AG04450 (cell line): Measurements from ENCODE around the gene RANBP3. TPM values are rescaled to one million over a fixed set of nuclear protein-coding genes. Genes with fewer than 3 reads are reported as not detected.

ENCODE experiments used
- CTCF ChIA-PET: fragments of 300-600, 350-600 bp; formaldehyde crosslinking; extraction: SDS; loops from one replicate; lab custom pipeline; 2022; ENCODE audit warnings: antibody characterized with exemption, inconsistent platforms; lab: Charles Lee
- POLR2A ChIA-PET: fragments of 350-600 bp; formaldehyde crosslinking; extraction: SDS; loops from one replicate; lab custom pipeline; 2021; ENCODE audit warnings: antibody characterized with exemption, inconsistent platforms; lab: Yijun Ruan, JAX
- DNase-seq: peaks from one replicate; pipeline ENCODE4 v3.0.0-alpha.2; 2011; ENCODE audit warnings: low read depth, low spot score
- H3K27ac ChIP-seq: one replicate; pipeline ENCODE4 v1.5.1; 2012; ENCODE audit warnings: low read depth, low read length, control low read depth
- H3K27me3 ChIP-seq: one replicate; pipeline ENCODE4 v1.6.0; 2012; ENCODE audit warnings: low read length; ENCODE audit not compliant: control insufficient read depth, insufficient read depth
- H3K4me3 ChIP-seq: 2 replicates; pipeline ENCODE4 v1.5.1; 2011; ENCODE audit warnings: mild to moderate bottlenecking, low read depth, low read length, control low read depth
- H3K9me3 ChIP-seq: 2 replicates; pipeline ENCODE4 v1.5.1; 2012; ENCODE audit warnings: low read length; ENCODE audit not compliant: control insufficient read depth, insufficient read depth
- polyA plus RNA-seq: library from polyadenylated mRNA; depleted of rRNA; stranded (reverse); fragments of >200 nt; gene quantifications from 2 replicates; pipeline ENCODE4 v1.2.3, GENCODE V29; 2011
- TF ChIP-seq, protein P1 (sequence below): IDR thresholded peaks from 2 replicates; pipeline ENCODE4 v1.5.1; 2011; ENCODE audit warnings: low read depth, low read length, control low read depth, inconsistent platforms

The RANBP3 gene
- polyA plus RNA-seq, 1 experiment: 62.6 TPM

DNA sequence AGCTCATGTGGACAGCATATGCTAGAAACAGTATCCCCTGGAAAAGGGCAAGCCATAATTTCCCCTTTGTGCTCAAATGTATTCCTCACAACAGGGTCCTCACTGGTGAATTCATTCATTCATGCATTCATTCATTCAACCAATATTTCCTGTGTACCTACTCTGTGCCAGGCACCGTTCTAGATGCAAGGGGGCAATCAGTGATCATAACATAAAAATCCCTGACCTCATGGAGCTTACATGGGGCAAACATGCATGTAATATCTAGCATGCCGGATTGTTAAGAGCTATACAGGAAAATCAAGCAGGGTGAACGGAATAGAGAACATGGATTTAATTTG is 2.6 kb downstream of the RANBP3 start:
- TF ChIP-seq, protein P1, sequence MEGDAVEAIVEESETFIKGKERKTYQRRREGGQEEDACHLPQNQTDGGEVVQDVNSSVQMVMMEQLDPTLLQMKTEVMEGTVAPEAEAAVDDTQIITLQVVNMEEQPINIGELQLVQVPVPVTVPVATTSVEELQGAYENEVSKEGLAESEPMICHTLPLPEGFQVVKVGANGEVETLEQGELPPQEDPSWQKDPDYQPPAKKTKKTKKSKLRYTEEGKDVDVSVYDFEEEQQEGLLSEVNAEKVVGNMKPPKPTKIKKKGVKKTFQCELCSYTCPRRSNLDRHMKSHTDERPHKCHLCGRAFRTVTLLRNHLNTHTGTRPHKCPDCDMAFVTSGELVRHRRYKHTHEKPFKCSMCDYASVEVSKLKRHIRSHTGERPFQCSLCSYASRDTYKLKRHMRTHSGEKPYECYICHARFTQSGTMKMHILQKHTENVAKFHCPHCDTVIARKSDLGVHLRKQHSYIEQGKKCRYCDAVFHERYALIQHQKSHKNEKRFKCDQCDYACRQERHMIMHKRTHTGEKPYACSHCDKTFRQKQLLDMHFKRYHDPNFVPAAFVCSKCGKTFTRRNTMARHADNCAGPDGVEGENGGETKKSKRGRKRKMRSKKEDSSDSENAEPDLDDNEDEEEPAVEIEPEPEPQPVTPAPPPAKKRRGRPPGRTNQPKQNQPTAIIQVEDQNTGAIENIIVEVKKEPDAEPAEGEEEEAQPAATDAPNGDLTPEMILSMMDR: no peak
- no peaks in the 10 kb centered on the region; the same call in 1 of the 2 replicates for H3K9me3 ChIP-seq
- POLR2A ChIA-PET: no interaction called here
- H3K27ac ChIP-seq: no peak overlapping the region
- H3K27me3 ChIP-seq: no peaks in the 10 kb centered on the region
- CTCF ChIA-PET: interaction anchor here (1.1 to 3.0 kb wide), 3 partner anchors 8 to 171 kb away, joined by 3 to 22 read pairs (median 6); no protein-coding TSS in a partner anchor
- no peak for DNase-seq
- H3K4me3 ChIP-seq: no peak overlapping the region

DNA sequence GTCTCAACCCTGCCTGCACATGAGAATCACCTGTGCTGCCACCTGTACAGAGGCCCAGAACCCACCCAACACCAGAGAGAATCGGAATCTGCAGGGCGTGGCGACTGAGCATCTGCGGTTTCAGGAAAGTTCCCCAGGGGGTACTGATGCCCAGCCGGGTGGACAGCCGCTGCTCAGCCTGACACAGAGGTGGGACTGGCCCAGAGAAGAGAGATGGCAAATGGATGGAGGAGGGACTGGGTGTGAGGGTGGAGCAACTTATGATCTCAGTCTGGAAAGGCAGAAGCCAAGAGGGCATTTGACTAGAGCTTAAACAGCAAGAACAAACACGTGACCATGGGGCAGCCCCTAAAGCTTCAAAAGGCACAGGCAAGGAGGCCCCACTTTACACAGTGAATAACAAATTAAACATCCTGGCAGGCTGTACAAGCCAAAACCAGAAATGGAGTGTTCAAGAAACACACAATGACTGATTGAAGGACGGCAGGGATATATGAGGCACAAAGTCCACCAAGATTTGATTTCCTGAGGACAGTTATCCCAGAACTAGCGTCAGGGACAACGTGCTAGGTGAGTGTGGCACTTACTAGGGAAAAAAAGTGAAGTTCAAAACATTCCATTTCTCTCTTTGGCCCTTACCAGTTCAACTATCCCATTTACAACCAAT is 3.1 kb downstream of the RANBP3 start:
- TF ChIP-seq, protein P1: no peak
- Histone ChIP-seq H3K4me3 (no peak overlapping the region), H3K27ac (no peak overlapping the region), H3K27me3 (no peaks in the 10 kb centered on the region), H3K9me3 (no peaks in the 10 kb centered on the region; the same call in 1 of the 2 replicates)
- DNase-seq: no peak
- ChIA-PET POLR2A (no interaction called here), CTCF (interaction anchor here (1.6 to 3.0 kb wide), 2 partner anchors 7 to 171 kb away, joined by 6 to 22 read pairs; no protein-coding TSS in a partner anchor)

DNA sequence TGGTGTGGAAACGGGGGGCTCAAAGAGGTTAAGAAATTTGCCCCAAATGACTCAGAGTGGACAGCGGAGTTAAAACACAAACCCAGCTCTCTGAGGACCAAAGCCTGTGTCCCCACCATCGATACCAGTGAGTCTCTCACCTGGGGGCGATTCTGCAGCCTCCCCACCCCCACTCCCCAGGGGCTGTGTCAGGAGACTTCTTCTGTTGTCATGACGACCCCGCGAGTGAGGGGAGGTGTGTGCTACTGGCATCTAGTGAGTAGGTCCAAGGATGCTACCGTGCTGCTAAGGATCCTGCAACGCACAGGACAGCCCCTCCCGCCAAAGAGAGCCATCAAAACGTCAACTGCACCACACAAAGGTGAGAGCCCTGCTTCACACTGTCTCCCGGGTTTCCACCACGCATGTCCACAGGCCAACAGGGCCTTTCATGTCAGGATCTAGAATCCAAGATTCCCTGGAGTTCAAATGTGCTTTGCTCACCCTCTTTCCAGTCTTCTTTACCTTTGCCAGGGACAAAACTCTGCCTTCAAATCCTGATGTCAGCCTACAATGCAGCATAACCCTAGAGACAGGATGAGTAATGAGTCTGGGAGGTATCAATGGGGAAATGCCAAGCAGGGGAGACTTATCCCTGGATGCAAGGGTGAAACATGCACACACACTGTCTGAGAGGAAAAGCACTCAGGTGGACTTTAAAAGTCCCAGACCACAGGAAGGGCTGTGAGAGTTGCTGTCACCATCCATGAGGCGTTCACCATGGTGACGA is 3.9 kb downstream of the RANBP3 start:
- no peak overlapping the region for H3K4me3 ChIP-seq
- ChIA-PET CTCF (interaction anchor here (1.6 kb wide), 1 partner anchor 170 kb away, joined by 6 read pairs; no protein-coding TSS in a partner anchor), POLR2A (no interaction called here)
- H3K9me3 ChIP-seq: no peaks in the 10 kb centered on the region; the same call in 1 of the 2 replicates
- DNase-seq: no peak
- H3K27ac ChIP-seq: no peak overlapping the region
- TF ChIP-seq, protein P1: no peak
- H3K27me3 ChIP-seq: no peaks in the 10 kb centered on the region

DNA sequence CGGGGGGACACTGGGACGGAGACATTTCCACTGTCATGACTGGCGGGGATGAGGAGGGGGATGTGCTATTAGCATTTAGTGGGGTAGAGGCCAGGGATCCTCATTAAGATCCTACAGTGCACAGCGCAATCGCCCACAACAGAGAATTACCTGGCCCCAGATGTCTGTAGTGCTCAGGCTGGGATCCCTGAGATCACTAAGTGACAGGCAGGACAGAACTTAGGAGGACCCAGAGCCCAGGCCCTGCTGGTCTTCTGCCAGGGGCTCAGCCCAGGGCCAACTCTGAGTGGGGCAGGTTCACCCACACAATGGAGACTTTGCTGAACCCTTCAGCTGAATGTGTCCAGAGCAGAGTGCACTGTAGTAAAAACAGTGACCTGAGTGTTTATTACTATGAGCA is 4.6 kb downstream of the RANBP3 start:
- CTCF ChIA-PET: no interaction called here
- TF ChIP-seq, protein P1: no peak
- Histone ChIP-seq H3K27me3 (no peaks in the 10 kb centered on the region), H3K27ac (no peak overlapping the region), H3K4me3 (no peak overlapping the region), H3K9me3 (no peaks in the 10 kb centered on the region; the same call in 1 of the 2 replicates)
- no peak for DNase-seq
- POLR2A ChIA-PET: no interaction called here

DNA sequence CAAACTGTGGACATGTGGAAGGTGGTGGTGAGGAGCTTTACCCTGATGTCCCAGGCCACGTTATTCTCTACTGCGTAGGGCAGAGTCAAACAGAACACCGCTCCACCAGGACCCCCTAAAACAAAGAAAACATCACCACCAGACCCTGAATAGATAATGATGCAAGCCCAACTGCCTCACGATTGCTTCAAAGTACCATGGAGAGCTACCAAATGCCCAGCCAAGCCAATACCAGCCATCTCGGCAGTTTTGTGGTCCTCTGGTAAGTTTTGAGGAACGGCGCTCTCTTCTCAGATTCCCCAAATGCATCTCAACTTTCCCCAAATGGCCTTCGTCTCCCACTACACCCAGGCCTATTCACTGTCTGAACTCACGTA is 5.6 kb downstream of the RANBP3 start:
- H3K27ac ChIP-seq: no peak overlapping the region
- TF ChIP-seq, protein P1: no peak
- H3K9me3 ChIP-seq: no peaks in the 10 kb centered on the region; the same call in 1 of the 2 replicates
- no peak for DNase-seq
- ChIA-PET POLR2A (no interaction called here), CTCF (interaction anchor here (1.0 kb wide), 1 partner anchor 168 kb away, joined by 3 read pairs; the partner anchor contains the start of gene NRTN)
- no peak overlapping the region for H3K4me3 ChIP-seq
- no peaks in the 10 kb centered on the region for H3K27me3 ChIP-seq
